ENCODE data around the gene GAGE12J.
"Not testable (repeated sequence)": the region's sequence is repeated elsewhere in the genome, so short reads cannot be mapped to it uniquely, and the experiment has no call there.

GAGE12J gene, protein sequence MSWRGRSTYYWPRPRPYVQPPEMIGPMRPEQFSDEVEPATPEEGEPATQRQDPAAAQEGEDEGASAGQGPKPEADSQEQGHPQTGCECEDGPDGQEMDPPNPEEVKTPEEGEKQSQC

DNA sequence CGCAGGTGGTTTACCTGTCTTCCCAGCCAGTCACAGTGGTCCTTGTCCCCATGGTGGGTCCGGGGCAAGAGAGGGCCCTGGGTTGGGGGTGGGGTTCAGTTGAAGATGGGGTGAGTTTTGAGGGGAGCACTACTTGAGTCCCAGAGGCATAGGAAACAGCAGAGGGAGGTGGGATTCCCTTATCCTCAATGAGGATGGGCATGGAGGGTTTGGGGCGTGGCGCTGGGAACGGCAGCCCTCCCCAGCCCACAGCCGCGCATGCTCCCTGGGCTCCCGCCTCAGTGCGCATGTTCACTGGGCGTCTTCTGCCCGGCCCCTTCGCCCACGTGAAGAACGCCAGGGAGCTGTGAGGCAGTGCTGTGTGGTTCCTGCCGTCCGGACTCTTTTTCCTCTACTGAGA is at the start of gene GAGE12J:
TSS of gene GAGE12J (plus strand) at position 301 of the 400 bp plus-strand sequence. CDS start 1,157 bp downstream, outside the sequence.
- DNase-seq (ENCODE audit: low read depth in 2 of 2): not testable (repeated sequence)

DNA sequence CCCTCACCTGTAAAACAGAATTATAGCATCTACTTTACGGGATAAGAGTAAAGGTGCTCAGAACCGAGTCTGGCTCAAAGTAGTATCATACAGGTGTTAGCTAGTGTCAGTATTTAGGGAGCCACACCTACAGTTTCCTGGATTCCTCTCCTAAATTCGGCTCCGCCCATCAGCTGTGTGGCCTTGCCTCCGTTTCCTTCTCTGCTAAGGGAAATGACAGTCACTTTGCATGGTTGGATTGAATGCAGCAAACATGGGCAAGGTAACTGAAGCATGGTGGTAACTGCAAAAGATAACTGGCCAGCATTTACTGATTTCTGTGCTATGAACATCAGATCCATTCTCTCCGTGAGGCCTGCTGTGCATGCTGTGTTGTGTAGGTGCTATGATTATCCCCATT is 49.4 kb upstream of the GAGE12J start:
- no peak for DNase-seq (ENCODE audit: low read depth in 2 of 2)

DNA sequence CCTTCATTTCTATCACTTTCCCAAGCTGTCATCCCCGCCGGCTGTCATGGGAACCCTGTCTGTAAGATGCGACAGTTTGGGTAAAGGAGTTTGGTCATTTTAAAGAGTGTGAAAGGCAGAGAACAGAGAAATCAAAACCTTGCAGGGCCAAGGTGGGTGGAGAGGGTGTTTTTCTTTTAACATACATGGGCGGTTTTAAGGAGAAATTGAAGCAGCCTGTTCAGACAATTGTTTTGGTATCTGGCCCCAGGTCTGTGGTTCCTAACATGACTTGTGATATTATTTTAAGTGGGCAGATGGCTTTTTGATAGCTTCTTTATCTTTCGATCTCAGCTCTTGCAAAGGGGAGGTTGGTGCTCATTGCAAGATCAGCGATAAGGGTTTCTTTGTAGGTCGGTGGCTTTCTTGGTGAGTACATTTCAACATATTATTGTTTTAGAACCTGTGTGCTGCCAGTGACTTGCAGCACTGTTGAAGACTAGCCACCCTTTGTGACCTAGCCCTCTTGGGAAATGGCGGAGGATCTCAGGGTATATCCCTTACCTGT is 48.6 kb upstream of the GAGE12J start:
- DNase-seq (ENCODE audit: low read depth in 2 of 2): peak in 1 of 2 donors; percentile 21

DNA sequence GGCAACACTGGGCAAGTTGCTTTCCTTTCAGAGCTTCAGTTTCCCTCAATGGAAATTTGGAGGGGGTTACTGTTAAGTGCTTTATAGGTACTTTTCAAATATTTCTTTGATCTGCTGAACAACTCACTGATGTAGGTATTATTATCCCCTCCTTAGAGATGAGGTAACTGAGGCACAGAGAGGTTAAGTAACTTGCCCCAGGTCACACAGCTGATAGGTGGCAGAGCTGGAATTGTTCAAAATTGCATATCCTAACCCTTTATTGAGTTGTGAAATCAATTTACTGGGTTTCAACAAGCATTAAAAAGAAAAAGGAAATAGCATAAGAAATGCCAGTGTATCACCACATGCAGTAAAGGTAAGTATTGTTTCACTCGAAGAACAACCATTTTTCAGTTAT is 45.6 kb upstream of the GAGE12J start:
- no peak for DNase-seq (ENCODE audit: low read depth in 2 of 2)

DNA sequence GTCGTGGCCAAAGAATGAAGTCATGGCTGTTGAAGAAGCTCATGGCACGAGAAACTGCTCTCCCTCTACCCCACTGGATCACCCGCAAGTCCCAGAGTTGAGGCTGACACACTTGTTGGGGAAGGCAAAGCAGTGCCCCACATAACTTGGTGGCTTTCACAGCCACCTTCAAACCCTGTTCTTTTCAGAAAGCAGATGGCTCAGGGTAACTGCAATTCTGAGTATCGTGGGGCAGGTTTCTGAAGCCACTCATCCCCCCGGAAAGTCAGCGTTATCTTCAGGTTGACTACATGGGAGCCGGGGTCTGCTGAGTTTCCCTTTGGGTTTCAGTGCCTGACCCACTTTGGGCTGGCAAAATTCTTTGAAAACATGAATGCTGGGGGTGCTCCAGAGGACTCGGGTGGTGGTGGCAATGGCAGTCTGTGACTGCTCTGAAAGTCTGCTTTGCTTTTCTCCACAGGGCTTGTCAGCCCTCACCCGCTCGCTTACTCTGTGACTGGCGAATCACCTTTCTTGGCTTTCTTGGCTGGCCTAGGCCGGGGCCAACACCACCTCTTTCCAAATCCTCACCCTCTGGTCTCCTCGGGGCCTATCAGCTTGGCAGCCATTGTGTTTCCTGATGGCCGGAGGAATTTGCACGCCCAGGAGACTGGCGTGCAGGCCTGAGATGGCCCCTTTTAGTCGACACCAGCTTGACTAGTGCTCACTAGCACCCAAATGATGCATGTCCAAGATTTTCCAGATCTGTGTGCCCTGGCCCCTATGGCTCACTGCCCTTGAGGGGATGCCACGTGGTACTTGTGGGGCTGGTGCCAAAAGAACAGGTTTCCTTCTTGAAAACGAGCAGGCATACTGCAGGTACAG is 44.9 kb upstream of the GAGE12J start:
- no peak for DNase-seq (ENCODE audit: low read depth in 2 of 2)

DNA sequence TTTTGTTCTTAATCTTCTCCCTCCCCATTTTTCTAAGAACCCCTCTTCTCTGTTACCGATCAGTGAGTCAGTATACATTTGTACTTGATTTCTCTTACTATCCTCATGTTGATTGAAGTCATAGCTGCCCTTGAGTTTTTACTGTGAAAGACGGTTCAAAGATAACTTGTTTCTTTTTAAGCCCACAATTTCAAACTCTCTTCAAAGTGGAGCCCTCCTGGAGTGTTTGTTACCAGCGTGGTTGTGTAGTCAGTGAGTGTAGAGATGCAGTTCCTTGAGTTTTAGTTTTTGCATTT is 44.4 kb upstream of the GAGE12J start:
- no peak for DNase-seq (ENCODE audit: low read depth in 2 of 2)

DNA sequence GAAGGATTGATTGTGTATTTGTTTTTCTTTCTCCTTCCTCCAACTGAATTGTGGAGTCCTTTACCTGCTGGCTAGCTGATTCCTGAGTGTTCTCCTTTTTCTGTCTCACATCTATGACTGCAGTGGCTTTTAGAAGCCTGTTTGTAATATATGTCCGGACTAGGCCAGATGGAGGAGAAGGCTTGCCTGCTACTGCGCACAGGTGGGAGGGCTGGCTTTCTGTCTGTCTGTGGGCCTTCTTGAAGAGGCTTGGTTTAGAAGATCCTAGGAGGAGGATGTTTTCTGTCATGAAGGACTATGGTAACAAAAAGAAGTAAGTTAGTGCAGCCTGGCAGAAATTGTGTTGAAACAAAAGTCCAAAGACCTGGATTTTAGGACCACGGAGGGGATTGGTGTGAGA is 43.8 kb upstream of the GAGE12J start:
- no peak for DNase-seq (ENCODE audit: low read depth in 2 of 2)

DNA sequence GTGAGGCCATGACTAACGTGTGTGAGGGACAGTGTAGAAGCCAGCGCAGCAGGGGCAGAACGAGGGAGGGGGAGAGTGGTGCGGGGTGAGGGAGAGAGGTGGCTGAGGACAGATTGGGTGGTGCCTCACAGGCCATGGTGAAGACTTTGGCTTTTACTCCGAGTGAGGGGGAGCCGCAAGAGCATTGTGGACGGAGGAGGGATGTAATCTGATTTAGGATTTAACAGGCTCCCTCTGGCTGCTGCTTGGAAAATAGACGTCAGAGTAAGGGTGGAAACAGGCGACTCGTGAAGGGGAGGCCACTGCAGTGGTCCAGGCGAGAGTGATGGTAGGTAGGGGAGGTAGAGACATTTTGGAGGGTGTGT is 39.2 kb upstream of the GAGE12J start:
- no peak for DNase-seq (ENCODE audit: low read depth in 2 of 2)

DNA sequence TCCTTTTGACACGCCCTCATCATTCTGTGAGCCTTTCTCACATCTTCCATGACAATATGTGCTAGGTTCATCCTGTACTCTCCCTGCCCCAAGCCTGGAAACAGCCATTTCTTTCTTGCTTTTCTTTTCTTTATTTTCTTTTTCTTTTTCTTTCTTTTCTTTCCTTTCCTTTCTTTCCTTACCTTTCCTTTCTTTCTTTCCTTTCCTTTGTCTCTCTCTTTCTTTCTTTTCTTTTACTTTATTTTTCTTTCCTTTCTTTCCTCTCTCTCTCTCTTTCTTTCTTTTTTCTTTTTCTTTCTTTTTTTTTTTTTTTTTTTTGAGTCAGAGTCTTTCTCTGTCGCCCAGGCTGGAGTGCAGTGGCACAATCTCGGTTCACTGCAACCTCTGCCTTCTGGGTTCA is 37.6 kb upstream of the GAGE12J start:
- no peak for DNase-seq (ENCODE audit: low read depth in 2 of 2)

DNA sequence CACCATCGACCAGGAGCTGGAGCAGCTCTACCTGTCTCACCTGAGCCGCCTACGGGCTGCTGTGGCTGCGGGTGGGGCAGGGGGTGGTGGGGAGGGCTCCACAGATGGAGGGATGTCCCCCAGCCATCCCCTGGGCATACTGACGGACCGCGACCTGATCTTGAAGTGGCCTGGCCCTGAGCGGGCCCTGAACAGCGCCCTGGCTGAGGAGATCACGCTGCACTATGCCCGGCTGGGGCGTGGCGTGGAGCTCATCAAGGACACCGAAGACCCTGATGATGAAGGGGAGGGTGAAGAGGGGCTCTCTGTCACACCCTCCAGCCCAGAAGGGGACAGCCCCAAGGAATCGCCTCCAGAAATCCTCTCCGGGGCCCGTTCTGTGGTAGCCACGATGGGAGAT is 35.7 kb upstream of the GAGE12J start:
- no peak for DNase-seq (ENCODE audit: low read depth in 2 of 2)

DNA sequence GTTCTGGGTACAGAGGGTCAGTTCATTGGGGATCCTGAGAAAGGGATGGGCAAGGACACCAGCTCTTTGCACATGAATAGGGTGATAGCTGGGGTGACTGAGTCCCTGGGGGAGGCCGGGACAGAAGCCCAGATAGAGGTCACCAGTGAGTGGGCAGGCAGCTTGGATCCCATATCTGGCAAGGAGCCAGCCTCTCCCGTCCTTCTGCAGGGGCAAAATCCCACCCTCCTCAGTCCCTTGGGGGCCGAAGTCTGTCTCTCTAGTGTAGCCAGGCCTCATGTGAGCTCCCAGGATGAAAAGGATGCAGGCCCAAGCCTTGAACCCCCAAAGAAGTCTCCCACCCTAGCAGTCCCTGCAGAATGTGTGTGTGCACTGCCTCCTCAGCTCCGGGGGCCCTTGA is 35.3 kb upstream of the GAGE12J start:
- no peak for DNase-seq (ENCODE audit: low read depth in 2 of 2)

DNA sequence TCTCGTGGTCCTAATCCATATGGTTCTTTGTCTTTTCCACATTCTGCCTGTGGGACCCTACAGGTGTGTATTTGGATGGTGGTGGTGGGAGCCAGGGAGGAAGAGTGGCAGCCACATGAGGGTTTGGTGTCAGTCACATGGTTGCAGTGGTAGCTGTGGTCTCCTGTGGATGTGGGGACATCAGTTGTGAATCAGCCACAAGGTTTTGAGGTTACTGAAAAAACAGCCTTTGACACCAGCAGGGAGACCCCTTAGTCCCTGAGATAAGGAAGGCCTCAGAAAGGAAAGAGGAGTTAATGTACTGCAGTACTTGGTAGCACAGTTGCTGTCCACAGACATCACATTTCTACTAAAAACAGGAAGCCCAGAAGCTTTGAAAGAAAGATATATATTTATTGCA is 34.2 kb upstream of the GAGE12J start:
- DNase-seq (ENCODE audit: low read depth in 2 of 2): no peak

DNA sequence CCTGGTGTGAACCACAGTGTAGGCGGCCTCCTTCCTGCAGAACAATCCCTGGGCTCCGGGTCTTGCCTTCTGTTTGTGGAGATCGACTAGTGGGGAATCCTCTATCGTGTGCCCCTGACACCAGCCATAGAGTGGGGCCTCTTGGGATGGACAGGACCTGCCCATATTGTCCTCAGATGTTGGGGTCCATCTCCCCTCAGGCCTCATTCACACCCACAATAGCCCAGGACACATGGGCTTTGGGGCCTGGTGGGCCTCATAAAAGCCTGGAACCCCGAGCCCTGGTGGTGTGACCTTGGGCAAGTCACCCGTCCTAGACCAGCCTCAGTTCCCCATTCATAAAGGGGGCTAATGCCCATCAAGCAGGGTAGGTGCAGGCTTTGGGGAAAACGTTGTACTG is 31.6 kb upstream of the GAGE12J start:
- no peak for DNase-seq (ENCODE audit: low read depth in 2 of 2)

DNA sequence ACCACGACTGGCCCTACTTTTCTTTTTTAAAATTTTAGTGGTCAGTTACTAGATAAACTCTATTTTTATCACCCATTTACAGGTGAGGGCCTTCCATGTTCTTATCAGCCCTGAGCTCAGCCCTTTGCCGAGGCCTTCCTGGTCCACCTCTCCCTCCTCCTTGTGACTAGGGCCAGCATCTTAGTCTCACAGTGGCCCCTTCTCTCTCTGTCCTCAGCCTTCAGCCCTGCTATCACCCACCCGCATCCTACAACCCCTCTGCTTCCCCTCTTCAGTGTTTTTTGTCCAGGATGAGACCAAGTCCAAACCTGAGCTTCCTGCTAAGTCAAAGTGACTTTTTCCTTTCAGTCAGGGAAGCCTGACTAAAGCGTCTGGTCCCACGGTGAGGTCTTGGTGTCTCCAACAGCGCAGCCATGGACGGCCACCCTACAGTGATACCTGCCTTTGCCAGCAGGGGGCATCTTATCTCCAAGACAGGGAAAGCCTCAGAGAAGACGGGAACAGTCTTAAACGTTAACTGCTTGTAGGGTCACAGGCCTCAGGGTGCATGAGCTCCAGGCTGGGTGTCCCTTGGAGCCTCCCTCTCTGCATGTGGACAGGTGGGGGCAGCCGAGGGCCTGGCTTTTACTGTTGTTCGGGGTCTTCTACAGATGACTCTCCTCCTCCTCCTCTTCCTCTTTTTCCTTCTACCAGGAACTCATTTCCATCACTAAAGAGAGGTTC is 30.1 kb upstream of the GAGE12J start:
- DNase-seq (ENCODE audit: low read depth in 2 of 2): peak; percentile 63 to 65

DNA sequence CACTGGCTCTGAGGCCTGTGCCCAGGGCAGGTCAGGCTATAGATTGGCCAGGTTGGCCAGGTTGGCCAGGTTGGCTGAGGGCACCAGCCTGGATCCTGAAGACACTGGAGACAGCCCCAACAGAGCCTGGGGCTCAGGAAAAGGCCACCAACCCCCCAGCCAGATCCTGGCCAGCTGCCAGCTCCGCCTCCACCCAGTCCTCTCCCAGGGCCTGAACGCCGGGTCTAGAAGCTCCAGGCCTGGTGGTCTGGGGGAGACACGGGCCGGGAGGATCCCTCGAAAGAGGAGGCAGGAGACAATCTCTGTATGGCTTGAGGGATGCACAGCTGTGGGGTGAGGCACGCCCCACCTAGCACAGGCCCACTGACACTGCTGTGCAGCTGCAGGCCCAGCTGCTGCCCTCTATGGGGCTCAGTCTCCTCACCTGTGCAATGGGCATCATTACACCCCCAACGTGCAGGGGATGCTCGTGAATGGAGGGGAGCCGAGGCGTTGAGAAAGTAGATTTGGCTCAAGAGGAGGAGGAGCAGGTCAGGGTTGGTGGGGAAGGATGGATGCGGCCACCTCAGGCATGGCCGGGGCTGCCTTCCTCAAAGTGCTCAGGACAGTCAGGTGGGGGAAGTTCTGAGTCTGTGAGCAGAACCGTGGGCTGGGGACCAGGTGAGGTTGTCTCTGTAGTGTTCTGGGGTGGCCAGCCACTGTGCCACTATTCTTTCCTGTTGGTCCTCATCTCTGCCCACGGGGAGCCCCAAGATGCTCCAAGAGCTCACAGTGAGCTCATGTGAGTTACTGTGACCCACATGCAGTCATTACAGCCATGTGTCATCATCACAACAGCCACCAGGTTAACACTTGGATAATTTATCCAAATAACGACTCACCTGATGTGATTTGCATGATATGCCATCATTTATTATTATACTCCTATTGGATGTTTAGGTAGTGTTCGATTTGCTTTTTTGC is 29.2 kb upstream of the GAGE12J start:
- DNase-seq (ENCODE audit: low read depth in 2 of 2): no peak

DNA sequence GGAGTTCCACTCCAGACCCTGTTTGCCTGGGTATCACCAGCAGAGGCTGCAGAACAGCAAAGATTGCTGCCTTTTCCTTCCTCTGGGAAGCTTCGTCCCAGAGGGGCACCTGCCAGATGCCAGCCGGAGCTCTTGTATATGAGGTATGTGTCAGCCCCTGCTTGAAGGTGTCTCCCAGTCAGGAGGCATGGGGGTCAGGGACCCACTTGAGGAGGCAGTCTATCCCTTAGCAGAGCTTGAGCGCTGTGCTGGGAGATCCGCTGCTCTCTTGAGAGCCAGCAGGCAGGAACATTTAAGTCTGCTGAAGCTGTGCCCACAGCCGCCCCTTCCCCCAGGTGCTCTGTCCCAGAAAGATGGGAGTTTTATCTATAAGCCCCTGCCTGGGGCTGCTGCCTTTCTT is 22.5 kb upstream of the GAGE12J start:
- not testable (repeated sequence) for DNase-seq (ENCODE audit: low read depth in 2 of 2)

DNA sequence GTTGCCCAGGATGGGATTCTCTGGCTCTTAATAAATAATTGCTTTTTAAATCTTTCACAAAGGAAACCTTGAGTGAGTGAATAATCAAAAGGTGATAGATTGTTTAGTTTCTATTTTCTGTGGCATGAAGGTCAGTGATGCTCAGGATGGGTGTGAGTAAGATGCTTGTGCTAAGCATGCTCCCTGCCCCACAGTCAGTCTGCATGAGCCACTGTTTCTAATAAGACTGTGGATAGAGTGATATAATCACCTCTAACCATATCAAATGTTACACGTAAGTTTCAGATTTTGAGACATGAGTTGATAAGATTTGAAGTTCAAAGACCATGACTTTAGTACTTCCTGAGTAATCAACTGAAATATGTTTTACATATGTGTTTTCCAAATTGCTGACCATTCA is 21.1 kb upstream of the GAGE12J start:
- no peak for DNase-seq (ENCODE audit: low read depth in 2 of 2)

DNA sequence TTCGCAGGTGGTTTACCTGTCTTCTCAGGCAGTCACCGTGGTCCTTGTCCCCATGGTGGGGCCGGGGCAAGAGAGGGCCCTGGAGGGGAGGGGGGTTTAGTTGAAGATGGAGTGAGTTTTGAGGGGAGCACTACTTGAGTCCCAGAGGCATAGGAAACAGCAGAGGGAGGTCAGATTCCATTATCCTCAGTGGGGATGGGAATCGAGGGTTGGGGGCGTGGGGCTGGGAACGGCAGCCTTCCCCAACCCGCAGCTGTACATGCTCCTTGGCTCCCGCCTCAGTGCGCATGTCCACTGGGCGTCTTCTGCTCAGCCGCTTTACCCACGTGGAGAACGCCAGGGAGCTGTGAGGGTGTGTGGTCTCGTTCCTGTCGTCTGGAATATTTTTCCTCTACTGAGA is 18.5 kb upstream of the GAGE12J start, which contains the start of gene GAGE10:
TSS of gene GAGE10 (plus strand) at position 301 of the 400 bp plus-strand sequence. CDS start 1,214 bp downstream, outside the sequence.
- no peak for DNase-seq (ENCODE audit: low read depth in 2 of 2)

DNA sequence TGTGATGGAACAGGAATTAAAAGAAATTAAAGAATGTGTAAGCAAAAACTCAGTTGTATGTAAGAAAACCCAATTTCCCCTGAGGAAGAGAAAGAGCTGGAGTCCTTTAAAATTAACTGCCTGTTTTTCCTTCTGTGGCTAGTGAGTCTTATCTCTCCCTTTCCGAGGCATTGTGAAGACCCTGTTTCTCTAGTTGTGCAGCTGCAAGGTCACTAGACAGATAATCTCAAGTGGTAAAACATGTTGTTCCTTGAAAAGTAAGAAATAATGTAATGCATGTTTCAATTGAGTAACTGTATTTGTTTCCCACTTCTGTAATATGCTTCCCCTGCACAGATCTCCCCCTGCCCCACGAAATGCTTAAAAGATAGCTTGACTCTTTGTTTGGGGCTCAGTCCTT is 14.1 kb upstream of the GAGE12J start:
- DNase-seq (ENCODE audit: low read depth in 2 of 2): not testable (repeated sequence)

DNA sequence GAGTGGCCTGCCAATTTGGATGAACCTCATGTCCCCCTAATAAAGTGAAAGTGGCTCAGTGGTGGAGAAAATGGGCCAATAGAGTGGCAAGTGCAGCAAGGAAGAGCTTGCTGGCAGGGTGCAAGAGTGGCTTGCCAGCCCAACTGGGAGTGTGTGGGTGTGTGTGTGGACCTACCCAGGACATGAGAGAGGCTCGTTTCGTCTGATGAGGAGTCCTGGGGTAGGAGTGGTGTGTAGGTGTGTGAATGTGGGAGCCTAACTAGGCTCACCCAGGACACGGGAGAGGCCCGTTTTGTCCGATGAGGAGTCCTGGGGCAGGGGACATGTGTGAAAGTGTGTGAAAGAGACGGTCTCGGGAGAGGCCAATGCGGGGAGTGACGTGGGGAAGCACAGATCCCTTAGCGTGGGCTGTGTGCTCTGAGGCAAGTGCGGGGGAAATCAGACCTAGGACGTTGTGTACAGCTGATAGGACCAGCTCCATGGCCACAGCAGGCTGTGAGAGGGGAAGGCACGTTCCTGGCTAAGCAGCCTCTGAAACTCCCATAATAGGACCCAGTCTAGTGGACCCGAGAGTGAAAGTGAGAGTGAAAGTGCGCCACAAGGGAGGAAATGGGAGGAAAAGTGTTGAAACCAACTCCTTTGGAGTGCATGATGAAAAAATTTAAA is 13.1 kb upstream of the GAGE12J start:
- DNase-seq (ENCODE audit: low read depth in 2 of 2): no peak

DNA sequence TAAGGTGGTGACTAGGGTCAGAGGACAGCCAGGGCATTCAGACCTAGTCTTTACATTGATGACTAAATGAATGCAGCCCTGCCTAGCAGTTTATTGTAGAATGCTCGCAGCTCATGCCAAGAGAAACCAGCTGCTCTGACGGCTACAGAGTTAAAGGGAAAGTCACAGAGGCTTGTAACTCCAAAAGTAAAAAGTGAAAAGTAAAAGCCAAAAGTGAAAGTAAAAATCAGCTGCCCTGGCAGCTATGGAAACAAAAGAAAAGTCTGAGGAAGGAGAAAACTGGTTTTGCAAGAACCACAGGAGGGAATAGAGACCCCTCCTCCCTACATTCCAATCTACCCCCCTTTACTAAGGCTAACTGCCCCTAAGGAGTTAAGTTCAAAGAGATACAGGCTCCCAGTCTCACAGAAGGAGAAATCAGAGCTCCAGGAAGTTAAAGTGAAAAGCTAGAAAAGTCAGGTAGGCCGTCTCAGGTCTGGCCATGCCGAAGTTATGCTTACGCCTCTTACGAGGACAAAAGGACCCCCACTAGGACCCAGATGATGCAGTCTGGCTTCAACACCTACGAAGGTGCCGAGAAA is 12.3 kb upstream of the GAGE12J start:
- no peak for DNase-seq (ENCODE audit: low read depth in 2 of 2)

All from activated CD4-positive, alpha-beta T cell treated with anti-CD3 and anti-CD28 coated beads for 24 hours (primary cell).